Right lobe of liver (tissue), 6 donors: Measurements from ENCODE around the gene CIB4. TPM values are rescaled to one million over a fixed set of nuclear protein-coding genes. Genes with fewer than 3 reads are reported as not detected.

Experiments used
- ATAC-seq, 4 donors: fragments of 200-7000 bp; cut with Tn5 transposase; one replicate each; pipeline ENCODE4 v1.9.1; 2020; ENCODE audit warnings: mild to moderate bottlenecking in 4 of 4, moderate library complexity in 4 of 4
- DNase-seq, 3 donors: peaks; one replicate each; pipeline ENCODE4 v3.0.0-alpha.2; 2020
- H3K27ac ChIP-seq, 3 donors: fragments of 200-600 bp; one replicate each; pipeline ENCODE4 v1.8.0; 2022
- H3K27me3 ChIP-seq, 2 donors: fragments of 200-600 bp; one replicate each; pipeline ENCODE4 v1.8.0; 2022
- H3K36me3 ChIP-seq, 4 donors: fragments of 200-600 bp; sonication (generic) in 1 of 4; one replicate each; pipeline versions ENCODE4 v1.5.1 to v1.8.0; 2017 to 2022; ENCODE audit warnings: control low read depth in 1 of 4
- H3K4me1 ChIP-seq, 4 donors: fragments of 200-600 bp; sonication (generic) in 1 of 4; one replicate each; pipeline versions ENCODE4 v1.5.1 to v1.8.0; 2017 to 2022; ENCODE audit warnings: control low read depth in 1 of 4
- H3K4me3 ChIP-seq, 3 donors: fragments of 200-600 bp; one replicate each; pipeline ENCODE4 v1.8.0; 2022
- H3K9me3 ChIP-seq, 4 donors: fragments of 200-600 bp; sonication (generic) in 1 of 4; one replicate each; pipeline versions ENCODE4 v1.5.1 to v1.8.0; 2017 to 2022; ENCODE audit warnings: control low read depth in 1 of 4
- CTCF ChIP-seq, 4 donors: fragments of 200-600 bp in 3 of 4; fragments of 450-650 bp in 1 of 4; IDR thresholded peaks; one replicate each; pipeline versions ENCODE4 v1.5.1 to v1.8.0; 2016 to 2022; ENCODE audit warnings: antibody characterized with exemption in 4 of 4, mild to moderate bottlenecking in 2 of 4
- POLR2A ChIP-seq: fragments of 450-650 bp; IDR thresholded peaks from one replicate; pipeline ENCODE4 v1.6.1; 2017; ENCODE audit warnings: antibody characterized with exemption, mild to moderate bottlenecking
- WGBS: methylation state at CpG from one replicate; pipeline ENCODE4 v1.1.6; 2018; ENCODE audit warnings: low coverage, low lambda C conversion rate; ENCODE audit not compliant: insufficient coverage; ENCODE audit errors: missing lambda C conversion rate; 5-methylcytosine and 5-hydroxymethylcytosine counted together
- intact Hi-C, 2 donors: fragments of 100-400 bp; cut with DNase I; formaldehyde crosslinking; loops; one replicate each; pipeline versions ENCODE4 v1.11.2 to v1.14.1; 2022
- total RNA-seq, 6 experiments: library from RNA; depleted of rRNA in 2 of 6; stranded (reverse); fragments of >200 nt in 2 of 6; fragmentation: NEBNext Ultra II Directional in 3 of 6; extraction: Animal tissue kit (Norgen Biotek cat#: 25700) in 3 of 6; gene quantifications; one replicate each; pipeline versions ENCODE4 v1.1.0 to v1.2.4, GENCODE V29; 2016 to 2023
- donor health status: DM: no; HTN: yes; CAD: no.
- donor health status: DM: no; HTN: no; CAD: no.
- donor health status: DM: no; HTN: no; CAD: no.
- donor health status: DM: no; HTN: yes; CAD: no.
- donor health status: DM: no; HTN: yes; CAD: no.

Gene CIB4
- total RNA-seq, 6 experiments from 2014 or later: not detected

- Histone ChIP-seq H3K27ac (no peak overlapping the region), H3K4me1 (no peaks in the 10 kb centered on the region), H3K36me3 (no peaks in the 10 kb centered on the region), H3K27me3 (no peaks in the 10 kb centered on the region), H3K9me3 (no peaks in the 10 kb centered on the region), H3K4me3 (no peak overlapping the region)
- WGBS: no CpG with 5 or more reads among the region's 5 CpGs
- intact Hi-C loops: no loop called here
- DNase-seq (peak in 2 of 3 donors; percentile 4 to 32), ATAC-seq (no peak)
- no peak for TF ChIP-seq CTCF (IDR thresholded peaks at IDR 0.05)
- no peak for TF ChIP-seq POLR2A
Measured at GRCh38 chr2:26580751-26581150, 60.4 kb downstream of the CIB4 start.

GRCh38 chr2:26580151-26580550 lies 61.0 kb downstream of the CIB4 start:
- H3K4me1 ChIP-seq: no peaks in the 10 kb centered on the region
- DNase-seq (peak in 2 of 3 donors; percentile 4 to 21), ATAC-seq (no peak)
- no peaks in the 10 kb centered on the region for H3K36me3 ChIP-seq
- WGBS: 50% methylated on average over 1 of the region's 6 CpGs
- TF ChIP-seq POLR2A: no peak
- no peak for TF ChIP-seq CTCF (IDR thresholded peaks at IDR 0.05)
- H3K4me3 ChIP-seq: no peak overlapping the region
- no peaks in the 10 kb centered on the region for H3K27me3 ChIP-seq
- intact Hi-C loops: no loop called here
- no peak overlapping the region for H3K27ac ChIP-seq
- H3K9me3 ChIP-seq: no peaks in the 10 kb centered on the region

- intact Hi-C loops: no loop called here
- H3K36me3 ChIP-seq: no peaks in the 10 kb centered on the region
- no peak overlapping the region for H3K4me3 ChIP-seq
- WGBS: 70% methylated on average over 5 of the region's 5 CpGs
- ATAC-seq (no peak), DNase-seq (peak in 1 of 3 donors; percentile 28)
- TF ChIP-seq CTCF (IDR thresholded peaks at IDR 0.05): no peak
- TF ChIP-seq POLR2A: no peak
- no peaks in the 10 kb centered on the region for H3K4me1 ChIP-seq
- no peaks in the 10 kb centered on the region for H3K9me3 ChIP-seq
- no peaks in the 10 kb centered on the region for H3K27me3 ChIP-seq
- H3K27ac ChIP-seq: no peak overlapping the region
Measured at GRCh38 chr2:26579723-26580040, 61.5 kb downstream of the CIB4 start.

- no peaks in the 10 kb centered on the region for H3K9me3 ChIP-seq
- DNase-seq: peak in 2 of 3 donors; percentile 15 to 27
- no peaks in the 10 kb centered on the region for H3K36me3 ChIP-seq
- ATAC-seq: no peak
- intact Hi-C loops: no loop called here
- TF ChIP-seq CTCF (IDR thresholded peaks at IDR 0.05) (no peak), POLR2A (no peak)
- H3K4me1 ChIP-seq: no peaks in the 10 kb centered on the region
- no peak overlapping the region for H3K27ac ChIP-seq
- H3K27me3 ChIP-seq: no peaks in the 10 kb centered on the region
- H3K4me3 ChIP-seq: no peak overlapping the region
- 74% methylated on average over 3 of the region's 11 CpGs for WGBS
Measured at GRCh38 chr2:26579025-26579722, 62.0 kb downstream of the CIB4 start.
